GM21717 (cell line): Measurements from ENCODE around the gene SUPV3L1.

ENCODE experiments used
- ATAC-seq: cut with Tn5 transposase; IDR thresholded peaks from one replicate; pipeline ENCODE4 v1.9.1; 2021; ENCODE audit warnings: mild to moderate bottlenecking, moderate library complexity; ENCODE audit not compliant: unreplicated experiment

SUPV3L1 gene

DNA sequence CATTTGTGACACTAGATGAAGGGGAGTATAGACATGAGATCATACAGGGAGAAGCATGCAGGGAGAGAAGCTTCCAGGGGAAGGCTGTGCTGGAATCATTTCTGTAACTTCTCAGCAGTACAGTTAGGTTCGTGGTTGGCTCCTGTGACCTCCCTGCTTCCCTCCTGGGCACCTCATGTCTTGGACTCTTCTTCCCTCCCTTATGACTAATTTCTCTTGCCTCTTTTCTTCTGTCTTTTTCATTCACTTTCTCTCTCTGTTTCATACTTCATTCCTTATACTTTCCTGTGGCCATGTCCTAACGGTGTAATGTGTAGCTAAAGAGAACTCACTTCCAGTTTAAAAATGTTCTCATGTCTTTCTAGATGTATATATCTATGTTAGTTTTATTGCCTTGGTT, 21.0 kb downstream of the SUPV3L1 start:
- no peak for ATAC-seq

DNA sequence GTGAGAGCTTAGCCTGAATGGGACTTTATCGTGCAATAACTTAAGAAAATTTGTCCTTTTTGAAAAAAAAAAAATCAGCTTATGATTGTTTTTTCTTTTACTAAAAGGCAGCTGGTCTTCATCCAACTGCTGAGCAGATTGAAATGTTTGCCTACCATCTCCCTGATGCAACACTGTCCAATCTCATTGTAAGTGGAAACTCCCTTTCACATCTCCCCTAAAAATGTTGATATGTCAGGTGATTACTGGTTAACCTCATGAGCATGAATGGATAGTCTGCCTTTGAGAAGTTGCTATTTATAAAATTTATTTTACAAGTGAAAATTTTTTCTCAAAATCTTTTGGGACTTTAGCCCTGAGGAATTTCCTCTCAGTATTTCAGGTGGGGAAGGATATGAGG, 22.3 kb downstream of the SUPV3L1 start:
- ATAC-seq, result no peak

- no peak for ATAC-seq
Observed at GRCh38 chr10:69208761-69209160, 28.7 kb downstream of the SUPV3L1 start.

GRCh38 chr10:69209787-69210484, 29.9 kb downstream of the SUPV3L1 start:
- ATAC-seq, result no peak

DNA sequence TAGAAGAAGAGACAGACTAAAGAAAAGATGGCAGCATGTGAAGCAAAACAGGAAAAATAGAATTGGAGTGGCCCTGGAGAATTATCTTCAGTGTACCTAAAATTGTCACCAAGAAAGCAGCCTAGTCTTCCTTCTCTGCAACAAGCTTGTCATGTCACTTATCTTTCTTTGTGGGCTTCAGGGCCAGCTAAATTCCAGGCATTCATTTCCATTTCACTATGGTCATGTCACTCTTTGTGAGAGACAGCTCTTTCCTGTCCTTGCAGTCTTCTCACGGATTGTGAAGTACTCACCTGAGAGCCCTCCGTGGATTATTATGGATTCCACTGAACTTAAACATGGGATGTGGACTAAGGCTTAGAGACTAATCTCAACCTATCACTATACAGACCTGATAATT, 31.1 kb downstream of the SUPV3L1 start:
- ATAC-seq, result no peak

DNA sequence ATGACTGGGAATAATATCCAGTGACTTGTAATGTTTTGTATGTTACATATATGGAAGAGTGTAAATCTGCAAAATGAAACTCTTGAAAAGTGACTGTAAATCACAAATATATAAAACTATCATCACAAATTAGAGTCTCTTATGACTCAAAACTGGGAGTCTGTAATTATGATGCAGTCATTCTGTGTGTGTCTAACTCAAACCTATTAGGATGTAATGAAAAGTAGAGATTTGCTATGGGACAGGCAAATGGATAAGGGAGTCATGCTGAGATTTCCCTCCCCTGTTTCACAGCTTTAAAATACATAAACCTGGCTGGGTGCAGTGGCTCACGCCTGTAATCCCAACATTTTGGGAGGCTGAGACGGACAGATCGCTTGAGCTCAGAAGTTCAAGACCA, 31.5 kb downstream of the SUPV3L1 start:
- ATAC-seq, result no peak

- no peak for ATAC-seq
Observed at GRCh38 chr10:69213591-69214311, 33.7 kb downstream of the SUPV3L1 start.

- no peak for ATAC-seq
Observed at GRCh38 chr10:69214666-69215131, 34.7 kb downstream of the SUPV3L1 start.

DNA sequence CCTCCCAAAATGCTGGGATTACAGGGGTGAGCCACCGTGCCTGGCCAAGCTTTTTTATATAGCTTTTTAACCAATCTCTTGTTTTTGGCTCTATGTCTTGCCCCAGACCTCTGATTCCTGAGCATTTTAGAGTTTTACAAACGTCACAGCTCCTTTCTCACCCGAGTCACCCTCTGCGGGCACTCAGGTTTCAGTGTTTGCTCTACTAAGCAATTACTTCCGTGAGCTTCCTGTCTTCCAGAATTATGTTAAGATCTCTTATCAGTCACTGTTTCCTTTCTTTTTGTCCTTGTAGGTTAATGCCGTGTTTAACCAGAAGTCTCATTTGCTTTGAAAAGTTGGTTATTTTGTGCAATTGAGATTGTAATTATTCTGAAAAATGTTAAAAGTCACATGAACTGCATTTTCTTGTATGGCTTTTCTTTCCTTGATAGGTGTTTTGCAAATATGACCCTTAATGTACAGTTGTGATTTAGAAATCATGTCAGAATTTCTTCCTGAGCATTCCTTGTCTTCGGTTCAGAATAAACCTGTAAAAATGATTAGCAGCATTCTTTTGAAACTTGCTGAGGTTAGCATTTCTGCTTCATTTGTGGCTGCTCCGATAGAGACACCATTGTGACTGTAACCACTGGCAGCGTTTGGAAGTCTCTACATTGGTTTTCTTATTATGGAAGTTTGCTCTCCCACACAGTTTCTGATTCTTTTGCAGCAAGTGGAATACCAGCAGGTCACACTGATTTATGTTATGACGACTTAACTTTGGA, 35.6 kb downstream of the SUPV3L1 start:
- ATAC-seq, result no peak

GRCh38 chr10:69216577-69217118, 36.6 kb downstream of the SUPV3L1 start:
- ATAC-seq, result no peak

GRCh38 chr10:69217119-69217754, 37.2 kb downstream of the SUPV3L1 start:
- no peak for ATAC-seq

DNA sequence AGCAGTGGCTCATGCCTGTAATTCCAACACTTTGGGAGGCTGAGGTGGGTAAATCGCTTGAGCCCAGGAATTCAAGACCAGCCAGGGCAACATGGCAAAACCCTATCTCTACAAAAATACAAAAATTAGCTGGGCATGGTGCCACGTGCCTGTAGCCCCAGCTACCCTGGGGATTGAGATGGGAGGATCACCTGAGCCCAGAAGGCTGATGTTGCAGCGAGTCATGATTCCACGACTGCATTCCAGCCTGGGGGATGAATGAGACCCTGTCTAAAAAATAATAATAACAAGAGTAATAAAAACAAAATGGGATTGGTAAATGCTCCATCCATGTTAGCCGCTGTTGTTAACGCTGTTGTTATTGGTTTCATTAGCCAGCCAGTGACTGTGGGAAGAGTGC, 38.8 kb downstream of the SUPV3L1 start:
- ATAC-seq, result no peak

DNA sequence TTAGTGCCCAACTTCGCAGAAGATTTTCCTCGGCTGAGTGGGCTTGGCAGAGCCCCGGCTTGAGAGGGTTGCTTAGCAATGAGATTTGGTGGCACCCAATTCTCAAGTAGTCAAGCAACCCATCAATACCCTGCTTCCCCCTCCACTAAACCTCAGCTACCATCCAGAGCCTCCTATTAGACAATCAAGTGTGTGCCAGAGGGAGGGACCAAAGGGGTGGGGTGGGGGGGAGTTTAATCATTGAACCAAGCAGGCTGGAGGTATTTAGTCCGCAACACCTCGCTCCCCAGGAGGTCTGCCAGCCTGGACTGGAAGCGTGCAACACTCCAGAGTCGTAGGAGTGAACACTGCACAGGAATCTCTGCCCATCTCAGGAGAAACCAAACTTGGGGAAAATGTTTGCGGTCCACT, 40.0 kb downstream of the SUPV3L1 start, which contains the start of gene HKDC1:
Gene HKDC1 (plus strand): TSS at position 292 of the 411 bp plus-strand sequence. CDS start 104 bp downstream, at position 396.
- no peak for ATAC-seq

DNA sequence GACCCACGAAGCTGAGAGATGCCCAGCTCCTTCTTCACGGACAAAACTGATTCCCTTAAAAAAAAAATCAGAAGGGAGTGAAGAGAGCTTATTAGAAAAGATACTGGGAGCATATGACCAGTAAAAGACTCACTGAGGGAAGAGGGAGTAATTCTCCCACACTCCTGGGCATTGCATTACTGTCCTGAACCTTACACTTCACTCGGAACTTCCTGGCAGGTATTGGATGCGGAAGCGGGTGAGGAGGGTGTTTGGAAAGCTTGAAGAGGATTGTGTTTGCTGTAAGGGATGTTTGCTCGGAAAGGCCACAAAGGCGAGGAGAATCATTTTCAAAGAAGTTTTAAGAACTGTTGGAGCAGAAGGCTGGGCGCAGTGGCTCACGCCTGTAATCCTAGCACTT, 40.5 kb downstream of the SUPV3L1 start:
- ATAC-seq, result no peak

DNA sequence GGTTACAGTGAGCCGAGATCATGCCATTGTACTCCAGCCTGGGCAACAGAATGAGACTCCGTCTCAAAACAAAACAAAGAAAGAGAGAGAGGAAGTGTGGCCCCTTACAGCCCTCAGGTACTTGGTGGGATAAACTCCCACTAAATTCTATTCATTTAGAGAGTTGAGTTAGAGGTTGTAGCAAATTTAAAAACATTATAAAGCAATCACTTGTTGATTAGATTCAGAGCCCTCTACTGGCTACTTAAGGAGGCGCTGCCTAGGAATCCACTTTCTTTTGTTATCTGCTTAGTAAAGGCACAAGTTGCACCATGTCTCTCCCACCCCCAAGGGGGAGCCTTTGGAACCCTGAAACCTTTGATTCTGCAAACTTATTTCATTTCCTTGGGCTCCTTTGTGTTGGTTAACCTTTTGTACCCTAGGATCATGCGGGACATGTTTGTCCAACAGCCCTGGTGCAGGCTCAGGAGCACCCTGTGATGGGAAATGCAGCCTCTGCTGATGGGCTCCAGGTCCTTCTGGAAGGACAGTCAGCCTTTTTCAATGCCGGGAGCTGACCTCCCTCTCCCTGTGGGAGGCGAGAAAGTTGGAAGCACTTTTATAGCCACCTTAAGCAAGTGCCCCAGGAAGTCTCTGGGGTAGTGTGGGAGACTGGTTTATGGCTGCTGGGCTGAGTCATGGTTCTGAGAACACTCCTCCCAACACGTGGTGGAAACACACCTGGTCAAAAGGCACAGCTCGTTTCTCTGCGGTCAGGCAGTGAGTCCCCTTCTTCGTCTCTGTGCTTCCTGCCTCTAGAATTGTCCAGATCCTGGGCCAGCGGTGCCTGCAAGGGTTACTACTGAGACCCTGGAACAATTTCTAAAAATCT, 42.4 kb downstream of the SUPV3L1 start:
- ATAC-seq, result peak; percentile 95

DNA sequence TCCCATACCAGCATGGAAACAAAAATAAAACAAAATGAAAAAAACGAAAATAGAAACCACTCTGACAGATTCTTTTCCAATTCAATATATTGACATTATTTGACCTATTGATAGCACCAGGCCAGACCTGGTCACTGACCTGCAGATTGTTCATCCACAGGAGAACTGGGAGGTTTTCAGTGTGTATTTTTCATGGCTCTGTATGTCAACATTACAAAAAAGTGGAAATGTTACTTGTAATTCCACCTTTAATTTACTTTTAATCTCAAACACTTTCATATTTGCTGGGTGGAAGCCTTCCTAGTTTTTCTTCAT, 43.0 kb downstream of the SUPV3L1 start:
- ATAC-seq, result peak; percentile 5

DNA sequence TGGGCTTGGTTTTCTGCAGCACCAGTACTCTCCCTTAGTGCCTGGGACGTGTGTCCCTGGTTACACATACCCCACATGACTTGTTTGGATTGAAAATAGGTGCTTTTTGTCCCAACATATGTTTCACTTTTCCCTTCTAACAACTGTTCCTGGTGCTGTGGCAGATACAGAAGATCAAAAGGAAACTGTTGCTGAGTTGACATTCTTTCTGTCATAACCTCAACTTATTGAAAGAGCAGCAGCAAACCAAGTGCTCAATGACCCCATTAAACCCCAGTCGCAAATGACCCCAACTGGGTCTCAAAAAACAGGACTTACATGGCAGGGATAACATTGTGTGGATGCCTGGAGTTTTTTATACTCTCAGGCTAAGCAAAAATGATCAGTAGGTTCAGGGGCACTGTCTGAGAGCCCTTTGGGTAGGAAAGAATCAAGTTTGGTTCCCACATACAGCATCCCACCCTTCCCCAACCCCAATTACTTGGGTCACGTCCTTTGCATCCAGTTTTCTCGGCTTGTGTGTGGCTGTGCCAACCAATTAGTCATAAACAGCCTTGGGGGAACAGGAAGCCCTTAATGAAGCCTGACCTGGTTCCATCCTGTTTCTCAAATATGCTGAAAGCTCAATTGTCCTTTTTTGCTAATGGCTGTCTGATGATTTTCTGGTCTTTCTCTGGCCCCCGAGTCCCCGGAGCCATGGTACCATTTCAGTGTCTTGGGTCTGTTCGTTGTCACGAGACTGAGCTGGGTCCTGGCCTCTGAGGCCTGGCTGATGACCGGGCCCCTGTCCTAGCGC, 45.0 kb downstream of the SUPV3L1 start:
- ATAC-seq, result no peak

- no peak for ATAC-seq
Observed at GRCh38 chr10:69225681-69226080, 45.6 kb downstream of the SUPV3L1 start.

- ATAC-seq, result no peak
Observed at GRCh38 chr10:69226919-69227450, 47.0 kb downstream of the SUPV3L1 start.
